Esophagus (tissue), 2 donors: ENCODE data around the gene RNF150. TPM values are rescaled to one million over a fixed set of nuclear protein-coding genes. Genes with fewer than 3 reads are reported as not detected.

Source experiments
- H3K27ac ChIP-seq, 2 donors: one replicate each; pipeline ENCODE4 v1.5.1; 2013; ENCODE audit warnings: low read depth in 2 of 2, mild to moderate bottlenecking in 2 of 2, inconsistent platforms in 1 of 2, low read length in 1 of 2, moderate library complexity in 1 of 2
- H3K27me3 ChIP-seq, 2 donors: one replicate each; pipeline ENCODE4 v1.6.1; 2013; ENCODE audit warnings: low read length in 2 of 2, control low read depth in 1 of 2, mild to moderate bottlenecking in 1 of 2; ENCODE audit not compliant: insufficient read depth in 2 of 2, control insufficient read depth in 1 of 2
- H3K36me3 ChIP-seq, 2 donors: one replicate each; pipeline ENCODE4 v1.6.1; 2013; ENCODE audit warnings: low read length in 1 of 2; ENCODE audit not compliant: control insufficient read depth in 2 of 2, insufficient read depth in 2 of 2
- H3K4me1 ChIP-seq, 2 donors: one replicate each; pipeline ENCODE4 v1.6.1; 2013; ENCODE audit warnings: low read length in 1 of 2; ENCODE audit not compliant: control insufficient read depth in 2 of 2, insufficient read depth in 2 of 2
- H3K4me3 ChIP-seq, 2 donors: one replicate each; pipeline ENCODE4 v1.5.1; 2013; ENCODE audit warnings: low read length in 2 of 2, mild to moderate bottlenecking in 2 of 2, low read depth in 1 of 2, moderate library complexity in 1 of 2
- H3K9me3 ChIP-seq, 2 donors: one replicate each; pipeline ENCODE4 v1.6.1; 2013; ENCODE audit warnings: mild to moderate bottlenecking in 2 of 2, low read depth in 1 of 2, low read length in 1 of 2, moderate library complexity in 1 of 2; ENCODE audit not compliant: control insufficient read depth in 2 of 2, insufficient read depth in 1 of 2
- WGBS, 2 donors: extraction: QIAGEN DNeasy Blood & Tissue Kit; methylation state at CpG; one replicate each; pipeline ENCODE4 v1.1.7; 2013; 5-methylcytosine and 5-hydroxymethylcytosine counted together
- polyA plus RNA-seq, 2 donors: library from polyadenylated mRNA; stranded (reverse); fragments of 200-250 nt; gene quantifications; one replicate each; pipeline ENCODE4 v1.2.3, GENCODE V29; 2013
- donor health status: healthy with polysubstance abuse.
- donor health status: Bipolar disorder and iron deficiency.

Gene RNF150
- polyA plus RNA-seq, 2 donors, result 0.41 to 0.87 TPM

DNA sequence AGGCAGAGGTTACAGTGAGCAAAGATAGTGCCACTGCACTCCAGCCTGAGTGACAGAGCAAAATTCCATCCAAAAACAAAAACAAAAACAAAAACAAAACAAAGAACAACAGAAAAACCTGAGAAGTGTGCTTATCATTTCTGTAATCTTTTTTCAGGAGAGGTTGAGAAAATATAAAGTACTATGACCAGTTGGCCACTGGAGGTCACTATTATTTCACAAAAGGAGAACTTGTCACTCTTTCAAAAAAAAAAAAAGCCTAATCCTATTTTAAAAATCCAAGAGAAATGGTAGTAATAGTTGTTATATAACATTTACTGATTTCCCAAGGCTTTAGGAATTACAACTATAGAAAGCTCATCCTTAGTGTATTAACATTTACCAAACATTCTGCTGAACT, 24.9 kb upstream of the RNF150 start:
- Histone ChIP-seq H3K4me3 (no peak overlapping the region), H3K27me3 (no peaks in the 10 kb centered on the region), H3K4me1 (no peaks in the 10 kb centered on the region), H3K9me3 (no peaks in the 10 kb centered on the region), H3K27ac (no peak overlapping the region), H3K36me3 (no peaks in the 10 kb centered on the region)

DNA sequence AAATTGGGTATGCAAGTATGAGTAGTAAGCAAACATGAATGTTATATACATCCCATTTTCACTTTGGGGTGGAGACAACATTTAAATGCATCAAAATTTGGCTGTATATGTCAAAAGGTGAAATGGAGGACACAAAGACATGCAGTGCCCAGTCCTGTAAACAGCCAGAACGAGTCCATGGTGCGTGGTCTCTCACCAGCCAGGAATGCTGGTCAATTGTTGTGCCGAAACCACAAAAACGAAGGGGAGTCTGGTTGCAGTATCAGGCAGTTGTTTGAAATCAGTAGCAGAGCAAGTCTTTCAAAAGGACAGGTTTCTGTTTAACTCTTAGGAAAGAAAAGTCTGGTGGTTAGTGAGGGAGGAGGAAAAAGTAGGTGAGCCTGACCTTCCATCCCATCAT, 22.3 kb upstream of the RNF150 start:
- no peak overlapping the region for H3K27ac ChIP-seq
- no peaks in the 10 kb centered on the region for H3K27me3 ChIP-seq
- H3K36me3 ChIP-seq, result no peaks in the 10 kb centered on the region
- no peak overlapping the region for H3K4me3 ChIP-seq
- H3K9me3 ChIP-seq, result no peaks in the 10 kb centered on the region
- no peaks in the 10 kb centered on the region for H3K4me1 ChIP-seq
- 83 to 87% methylated on average over 4 of the region's 4 CpGs for WGBS, 2 donors

DNA sequence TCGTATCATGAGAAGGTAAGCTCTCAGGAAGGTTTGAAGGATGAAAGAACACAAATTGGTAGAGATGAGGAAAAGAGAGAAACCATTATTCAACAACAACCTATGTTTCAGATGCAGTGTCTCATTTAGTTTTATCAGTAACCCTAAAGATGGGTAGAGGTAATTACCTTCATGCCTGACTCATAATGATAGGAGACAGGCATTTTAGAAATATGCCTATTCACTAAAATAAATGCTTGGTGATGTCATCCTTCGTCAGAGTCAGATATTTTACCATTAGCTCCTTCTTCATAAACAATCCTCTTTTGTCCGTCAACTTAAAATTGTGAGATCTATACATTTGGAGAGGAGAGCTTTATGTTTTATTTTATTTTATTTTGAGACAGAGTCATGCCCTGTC, 21.5 kb upstream of the RNF150 start:
- no peak overlapping the region for H3K4me3 ChIP-seq
- H3K9me3 ChIP-seq, result no peaks in the 10 kb centered on the region
- H3K27me3 ChIP-seq, result no peaks in the 10 kb centered on the region
- H3K27ac ChIP-seq, result no peak overlapping the region
- no peaks in the 10 kb centered on the region for H3K4me1 ChIP-seq
- WGBS, 2 donors, result 83 to 86% methylated on average over 3 of the region's 3 CpGs
- no peaks in the 10 kb centered on the region for H3K36me3 ChIP-seq

DNA sequence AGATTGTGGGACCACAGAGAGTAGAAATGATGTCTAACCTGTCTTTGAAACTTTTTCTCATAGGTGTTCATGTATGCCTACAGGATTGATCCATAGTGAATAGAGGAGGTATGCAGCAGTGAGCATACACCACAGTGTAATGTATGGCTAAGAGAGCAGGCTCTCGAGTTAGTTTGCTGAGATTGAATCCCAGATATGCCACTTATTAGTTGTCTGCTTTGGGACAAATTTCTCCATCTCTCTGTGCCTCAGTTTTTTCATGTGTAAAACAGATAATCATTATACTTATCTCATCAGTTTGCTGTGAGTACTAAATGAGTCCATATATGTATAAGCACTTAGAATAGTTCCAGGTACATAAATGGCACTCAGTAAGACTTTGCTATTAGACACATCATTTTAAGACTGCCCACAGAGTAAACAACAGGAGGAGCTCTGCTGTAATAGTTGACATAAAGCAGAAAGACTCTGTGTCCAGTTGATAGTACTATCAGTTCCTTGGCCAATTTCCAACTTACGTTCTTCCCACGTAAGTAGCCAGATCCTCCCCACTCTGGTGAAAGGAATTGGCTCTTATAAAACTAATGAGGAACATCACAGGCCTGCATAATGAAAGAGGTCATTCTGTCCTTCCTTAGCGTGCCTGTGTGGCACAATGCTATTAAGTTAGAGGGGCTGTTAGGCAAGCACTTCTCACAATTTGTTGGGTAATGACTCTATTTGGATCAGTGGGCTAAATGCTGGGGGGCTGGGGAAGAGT, 20.7 kb upstream of the RNF150 start:
- Histone ChIP-seq H3K4me3 (no peak overlapping the region), H3K9me3 (no peaks in the 10 kb centered on the region), H3K27ac (no peak overlapping the region), H3K27me3 (no peaks in the 10 kb centered on the region), H3K4me1 (no peaks in the 10 kb centered on the region), H3K36me3 (no peaks in the 10 kb centered on the region)
- 53 to 58% methylated on average over 4 of the region's 4 CpGs for WGBS, 2 donors

DNA sequence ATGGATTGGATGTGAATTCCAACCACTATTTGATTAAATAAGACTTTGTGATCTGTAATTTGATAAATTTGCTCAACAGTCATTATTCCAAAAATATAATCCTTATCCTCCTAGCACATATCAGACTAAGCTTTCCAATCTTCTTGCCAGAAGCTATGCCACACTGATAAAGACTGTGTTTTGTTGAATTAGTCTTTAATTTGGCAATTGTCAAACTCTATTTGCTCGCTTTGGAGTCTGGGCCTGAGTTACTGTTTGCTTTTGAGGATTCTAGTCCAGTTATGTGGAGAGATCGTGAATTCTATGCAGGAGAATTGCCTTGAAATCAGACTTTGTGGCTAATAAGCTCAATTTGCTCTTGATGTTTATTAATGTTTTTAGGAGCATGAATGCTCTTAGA, 10.9 kb upstream of the RNF150 start:
- WGBS, 2 donors, result 76 to 89% methylated on average over 2 of the region's 2 CpGs

DNA sequence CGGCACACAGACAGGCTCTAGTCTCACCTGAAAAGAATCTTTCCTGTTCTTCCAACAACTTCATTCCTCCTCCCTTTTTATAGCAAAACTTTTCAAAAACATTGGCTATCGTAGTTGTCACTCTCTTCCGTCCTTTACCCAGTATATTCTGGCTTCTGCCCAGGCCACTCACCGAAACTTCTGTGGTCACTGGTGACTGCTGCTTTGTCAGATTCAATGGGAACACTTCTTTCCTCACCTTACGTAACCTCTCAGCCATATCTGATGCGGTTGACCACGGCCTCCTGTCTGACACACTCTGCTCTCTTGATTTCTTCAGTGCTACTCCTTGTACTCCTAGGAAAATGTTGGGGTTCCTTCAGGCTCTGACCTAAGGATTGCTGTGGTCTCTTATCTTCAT, 9.2 kb upstream of the RNF150 start:
- H3K9me3 ChIP-seq, result no peaks in the 10 kb centered on the region
- no peak overlapping the region for H3K27ac ChIP-seq
- no peaks in the 10 kb centered on the region for H3K27me3 ChIP-seq
- H3K4me1 ChIP-seq, result no peaks in the 10 kb centered on the region
- WGBS, 2 donors, result 75 to 77% methylated on average over 7 of the region's 7 CpGs
- H3K36me3 ChIP-seq, result no peaks in the 10 kb centered on the region
- H3K4me3 ChIP-seq, result no peak overlapping the region

More for the DNA sequence above, 10.9 kb upstream of the RNF150 start:
- Histone ChIP-seq H3K27ac (no peak overlapping the region), H3K27me3 (no peaks in the 10 kb centered on the region), H3K9me3 (no peaks in the 10 kb centered on the region), H3K4me1 (no peaks in the 10 kb centered on the region), H3K4me3 (no peak overlapping the region), H3K36me3 (no peaks in the 10 kb centered on the region)

DNA sequence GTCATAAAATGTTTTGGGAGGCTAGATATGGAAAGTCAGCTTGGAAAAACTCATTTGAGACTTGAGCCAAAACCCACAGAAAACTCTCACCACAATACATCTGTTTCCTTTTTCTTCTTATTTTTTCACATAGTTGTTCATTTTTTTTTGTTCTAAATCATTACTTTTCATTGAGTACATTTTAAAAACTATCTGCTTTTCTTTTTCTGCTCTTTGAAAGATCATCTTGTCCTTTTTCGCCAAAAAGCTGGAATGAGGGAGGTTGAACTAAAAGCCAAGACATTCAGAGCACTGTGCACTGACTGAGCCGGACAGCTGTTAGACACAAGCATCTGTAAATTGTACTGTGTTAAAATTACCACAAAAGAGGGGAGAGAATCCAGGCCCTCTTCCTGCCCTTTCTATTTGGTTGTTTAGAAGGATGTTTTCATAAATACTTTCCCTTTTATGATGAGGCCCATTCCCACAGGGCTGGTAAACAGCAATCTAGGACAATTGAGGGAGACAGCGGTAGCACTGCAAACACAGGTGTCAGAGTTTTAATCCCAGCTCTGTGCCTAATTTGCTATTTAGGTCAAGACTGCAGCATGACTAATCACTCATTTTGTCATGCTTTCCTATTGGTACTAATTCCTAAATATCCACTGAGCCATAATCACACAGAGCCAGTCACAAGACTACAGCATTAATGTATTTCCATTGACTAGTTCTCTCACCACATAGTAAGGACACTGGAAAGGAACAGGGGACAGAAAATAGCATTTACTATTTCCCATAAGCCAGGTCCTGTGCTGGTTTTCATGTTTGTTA, 7.3 kb upstream of the RNF150 start:
- no peaks in the 10 kb centered on the region for H3K9me3 ChIP-seq
- 68 to 75% methylated on average over 3 of the region's 3 CpGs for WGBS, 2 donors
- no peaks in the 10 kb centered on the region for H3K4me1 ChIP-seq
- H3K36me3 ChIP-seq, result no peaks in the 10 kb centered on the region
- no peak overlapping the region for H3K27ac ChIP-seq
- H3K4me3 ChIP-seq, result no peak overlapping the region
- H3K27me3 ChIP-seq, result no peaks in the 10 kb centered on the region

DNA sequence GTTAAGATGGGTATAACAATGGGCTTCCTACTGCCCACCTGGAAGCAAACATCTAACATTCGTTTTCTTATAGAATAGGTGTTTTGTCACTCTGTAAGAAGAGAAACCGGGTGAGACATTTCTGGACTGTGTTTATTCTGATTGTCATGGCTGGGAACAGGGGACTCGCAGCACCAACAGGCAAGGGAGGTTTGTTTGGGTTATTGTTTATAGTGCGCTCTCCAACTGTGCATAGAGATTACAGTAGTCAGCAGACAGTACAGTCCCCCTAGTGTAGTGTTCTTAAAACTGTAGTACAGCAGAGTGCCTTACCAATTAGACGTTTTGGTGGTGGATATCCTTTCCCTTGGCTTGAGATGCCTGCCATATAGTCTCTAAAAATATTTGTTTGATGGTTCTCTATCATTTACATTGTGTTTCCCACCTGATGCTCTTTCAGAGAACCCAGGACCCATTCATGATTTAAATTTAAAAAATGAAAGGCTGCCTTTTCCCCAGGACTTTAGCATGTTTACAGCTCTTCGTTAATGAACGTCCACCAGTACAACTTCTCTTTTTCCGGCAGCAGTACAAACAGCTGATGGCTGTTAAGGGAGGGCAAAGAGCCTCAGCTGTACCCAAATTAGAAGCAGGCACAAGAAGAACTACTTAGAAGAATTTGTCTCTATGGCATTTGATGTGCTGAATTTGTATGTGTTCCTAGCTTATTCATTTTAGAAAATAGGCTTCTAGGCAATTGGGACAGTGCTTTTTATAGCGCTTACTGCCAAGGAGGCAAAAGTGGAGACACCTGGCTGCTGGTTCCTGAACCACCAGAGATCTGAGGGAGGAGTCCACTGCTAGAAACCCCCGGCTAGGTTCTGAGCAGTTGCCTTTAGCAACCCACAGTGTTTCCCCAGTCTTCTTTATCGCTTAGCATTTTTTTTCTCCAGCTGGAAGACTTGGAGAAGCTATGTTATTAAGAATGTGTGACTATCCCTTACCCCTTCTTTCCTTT, 1.0 kb upstream of the RNF150 start:
- H3K27ac ChIP-seq, result no peak overlapping the region
- 55 to 61% methylated on average over 11 of the region's 11 CpGs for WGBS, 2 donors
- no peaks in the 10 kb centered on the region for H3K27me3 ChIP-seq
- H3K4me3 ChIP-seq, result no peak overlapping the region
- H3K9me3 ChIP-seq, result peaks cover 0 to 3% of the 10 kb centered on the region in 2 donors
- H3K4me1 ChIP-seq, result peaks cover 3 to 7% of the 10 kb centered on the region in 2 donors
- no peaks in the 10 kb centered on the region for H3K36me3 ChIP-seq

DNA sequence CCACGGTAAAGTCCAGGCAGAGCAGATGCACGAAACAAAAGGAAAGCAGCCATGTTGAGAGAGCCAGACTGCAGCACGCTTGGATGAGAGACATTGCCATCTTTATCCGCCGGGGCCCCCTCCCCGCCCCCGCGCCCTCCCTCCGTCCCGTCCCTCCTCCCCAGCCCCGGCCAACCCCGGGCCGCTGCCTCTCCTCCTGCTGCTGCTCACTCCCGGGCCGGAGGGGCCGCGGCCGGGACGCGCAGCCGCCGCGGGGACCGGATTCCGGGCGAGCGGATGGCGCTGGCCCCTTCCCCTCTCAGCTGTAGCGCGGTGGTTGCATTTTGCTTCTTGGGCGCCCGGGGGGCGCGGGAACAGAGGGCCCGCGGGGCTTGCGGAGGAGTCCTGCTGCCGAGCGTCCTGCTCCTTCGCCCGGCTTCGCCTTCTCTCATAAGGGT, 542 bp downstream of the RNF150 start:
- peaks cover 3 to 7% of the 10 kb centered on the region in 2 donors for H3K4me1 ChIP-seq
- WGBS, 2 donors, result 1% methylated on average over 37 to 42 of the region's 42 CpGs
- H3K27ac ChIP-seq, result peak overlapping the region; percentile 68 to 79

More for the DNA sequence above, 542 bp downstream of the RNF150 start:
- Histone ChIP-seq H3K4me3 (peak overlapping the region; percentile 68), H3K27me3 (no peaks in the 10 kb centered on the region), H3K36me3 (no peaks in the 10 kb centered on the region), H3K9me3 (peaks cover 0 to 3% of the 10 kb centered on the region in 2 donors)
